Measurements from ENCODE around the gene LRBA.
"Not testable (repeated sequence)": the region's sequence is repeated elsewhere in the genome, so short reads cannot be mapped to it uniquely, and the experiment has no call there.

The LRBA gene

DNA sequence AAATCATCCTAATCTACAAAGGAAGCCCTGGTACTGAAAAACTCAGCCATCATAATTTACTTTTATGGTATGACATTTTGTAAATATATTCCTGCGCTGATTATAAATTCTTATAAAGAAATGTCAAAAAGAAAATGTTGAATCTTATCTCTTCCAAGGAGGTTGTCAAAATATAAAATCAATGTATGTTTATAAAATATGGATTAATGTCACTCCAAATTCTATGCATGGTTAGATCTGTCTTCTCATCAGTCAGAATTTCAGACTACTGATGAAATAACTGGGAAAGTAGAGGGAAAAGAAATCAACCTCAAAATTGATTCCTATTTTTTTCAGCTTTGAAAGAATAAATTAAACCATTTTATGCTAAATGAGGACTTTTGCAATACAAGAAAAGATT is 553.1 kb downstream of the LRBA start:
- no peak for DNase-seq

DNA sequence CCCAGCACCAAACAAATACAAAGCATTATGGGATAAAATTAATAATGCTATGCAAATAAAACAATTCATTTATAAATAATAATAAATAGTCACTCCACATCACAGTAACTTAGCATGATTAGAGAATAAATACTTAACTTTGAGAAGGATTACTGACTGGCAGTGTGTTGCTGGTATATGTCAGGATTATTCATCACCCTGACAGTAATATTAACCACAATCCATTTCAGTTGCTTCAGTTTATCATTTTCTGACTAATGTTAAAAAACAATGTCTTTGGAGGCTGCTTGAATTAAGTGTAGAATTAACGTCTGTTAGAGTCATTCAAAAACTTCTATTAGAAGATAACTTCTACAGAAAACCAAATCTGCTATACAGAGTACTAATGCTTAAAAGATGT is 557.3 kb downstream of the LRBA start:
- DNase-seq, result no peak

DNA sequence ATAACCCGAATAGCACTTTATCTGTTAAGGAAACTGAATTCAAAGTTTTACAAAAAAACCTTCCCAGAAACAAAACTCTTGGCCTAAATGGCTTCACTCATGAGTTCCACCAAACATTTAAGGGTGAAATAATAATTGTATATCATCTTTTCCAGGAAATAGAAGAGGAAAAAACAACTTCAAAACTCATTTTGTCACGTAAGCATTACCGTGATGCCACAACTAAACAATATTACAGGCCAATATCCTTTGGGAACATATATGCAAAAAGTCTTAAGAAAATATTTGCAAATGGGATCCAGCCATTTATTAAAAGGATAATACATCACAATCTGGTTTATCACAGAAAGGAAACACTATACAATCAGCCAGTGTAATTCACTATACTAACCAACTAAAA is 563.2 kb downstream of the LRBA start:
- no peak for DNase-seq

DNA sequence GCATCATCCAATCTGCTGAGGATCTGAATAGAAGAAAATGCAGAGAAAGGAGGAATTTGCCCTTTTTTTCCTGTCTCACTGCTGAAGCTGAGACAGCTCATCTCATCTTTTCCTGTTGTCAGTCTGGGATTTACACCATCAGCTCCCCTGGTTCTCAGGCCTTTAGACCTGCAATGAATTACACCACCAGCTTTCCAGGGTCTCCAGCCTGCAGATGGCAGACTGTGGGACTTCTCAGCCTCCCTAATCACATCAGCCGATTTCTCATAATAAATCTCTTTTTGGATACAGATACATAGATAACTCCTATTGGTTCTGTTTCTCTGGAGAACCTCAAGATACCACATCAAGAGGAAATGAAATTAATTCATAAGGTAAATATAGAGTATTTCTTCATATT is 567.7 kb downstream of the LRBA start:
- DNase-seq, result no peak

DNA sequence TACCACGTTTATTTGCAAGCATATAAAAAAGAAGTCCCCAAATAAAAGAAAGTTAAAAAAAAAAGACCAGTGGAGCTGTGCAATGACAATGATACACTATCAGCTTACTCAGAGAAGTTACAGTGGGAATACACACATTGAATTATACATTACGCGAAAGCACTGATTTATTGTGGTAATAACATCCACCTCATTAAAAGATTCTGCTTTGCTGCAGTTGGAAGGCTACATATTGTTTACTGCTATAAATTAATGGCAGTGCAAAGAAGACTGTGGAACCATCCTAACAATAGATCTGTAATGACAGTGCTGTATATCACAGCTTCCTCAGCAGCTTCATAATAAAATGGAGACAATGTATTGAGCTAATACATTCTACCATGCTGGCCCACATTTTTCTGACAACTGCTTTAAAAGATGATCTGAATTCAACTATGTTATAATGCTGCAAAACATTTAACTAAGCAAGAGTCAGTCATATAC is 575.6 kb downstream of the LRBA start:
- no peak for DNase-seq

DNA sequence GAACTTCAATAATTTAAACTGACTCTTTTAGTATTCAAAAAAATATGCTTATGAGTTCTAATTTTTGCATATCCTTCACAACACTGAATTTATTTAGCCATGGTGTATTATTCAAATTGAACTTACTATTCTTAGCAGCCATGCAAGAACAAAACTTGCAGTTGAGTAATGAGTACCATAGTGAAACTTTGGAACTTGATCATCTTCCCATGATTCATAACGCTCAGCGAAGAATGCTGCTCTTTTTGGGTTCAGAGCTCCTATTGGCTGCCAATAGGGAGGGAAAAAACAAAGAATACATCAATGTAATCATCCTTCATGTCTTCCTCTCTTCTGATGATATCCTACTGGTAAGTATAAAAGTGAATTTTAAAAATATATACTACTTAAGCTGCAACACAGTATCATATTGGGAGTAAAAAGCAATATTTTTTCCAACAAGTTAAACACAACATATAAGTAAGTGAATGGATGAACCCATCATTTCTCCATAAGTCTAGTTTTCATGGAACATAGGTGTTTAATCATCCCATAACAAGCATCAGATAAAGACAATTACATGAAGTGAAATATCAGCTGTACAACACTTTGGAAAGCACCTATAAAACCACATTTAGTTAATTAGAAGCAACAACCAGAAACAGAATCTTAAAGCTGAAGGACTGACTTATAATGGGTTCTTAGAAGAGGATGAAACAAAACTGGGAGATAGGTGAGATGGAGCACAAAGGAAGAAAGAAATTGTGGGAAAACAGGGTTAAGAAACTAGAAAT is 578.3 kb downstream of the LRBA start:
- no peak for DNase-seq

DNA sequence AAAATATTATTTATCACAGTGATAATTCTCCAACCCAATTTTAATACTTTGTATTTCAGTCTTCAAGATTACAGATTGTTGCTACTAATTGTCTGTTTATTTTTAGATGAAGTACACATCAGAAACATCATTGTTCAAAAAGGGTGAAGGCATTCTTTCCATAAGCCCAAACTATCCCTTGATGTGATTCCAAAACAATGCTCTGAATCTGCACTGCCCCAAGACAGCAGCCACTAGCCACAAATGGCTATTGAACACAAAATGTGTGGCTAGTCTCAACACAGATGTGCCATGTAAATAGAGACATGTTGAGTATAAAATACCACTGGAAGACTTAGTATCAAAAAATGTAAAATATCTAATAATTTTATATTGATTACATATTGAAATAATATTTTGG is 583.9 kb downstream of the LRBA start:
- DNase-seq, result no peak

DNA sequence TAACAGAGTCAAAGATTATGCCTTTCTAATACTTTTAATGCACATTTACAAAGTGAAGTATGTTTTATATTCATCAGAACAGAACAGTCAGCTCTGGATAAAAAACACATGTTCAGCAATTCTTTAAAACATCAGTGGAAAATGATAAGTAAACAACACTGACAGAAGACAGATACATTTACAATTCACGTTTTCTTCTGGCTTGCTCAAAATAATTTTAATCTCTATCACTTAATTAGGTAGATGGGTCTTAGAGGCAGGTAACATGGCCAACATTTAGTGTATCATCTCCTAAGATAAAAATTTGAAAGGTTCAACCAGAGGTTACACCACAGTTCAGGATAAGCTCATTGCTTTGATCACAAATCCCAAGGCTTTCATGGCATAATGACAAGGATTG is 589.9 kb downstream of the LRBA start:
- DNase-seq, result no peak

DNA sequence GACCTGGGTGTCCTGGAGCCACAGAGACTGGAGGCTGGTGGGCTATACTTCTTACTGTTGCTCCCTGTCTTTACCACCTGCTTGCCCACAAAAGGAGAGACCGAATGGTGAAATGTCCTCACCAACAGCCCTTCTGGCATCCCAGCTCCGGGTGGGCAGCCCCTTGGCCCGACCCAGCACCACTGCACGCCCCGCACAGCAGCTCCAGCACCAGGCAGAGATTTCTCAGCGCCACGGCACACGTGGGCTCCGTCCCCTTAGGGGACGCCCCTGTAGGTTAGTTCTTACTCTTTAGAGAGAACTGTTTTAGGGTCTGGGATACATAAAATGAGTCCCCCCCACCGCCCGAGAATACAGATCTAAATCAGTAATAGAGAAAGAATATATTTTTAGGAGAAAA is 591.6 kb downstream of the LRBA start:
- no peak for DNase-seq

DNA sequence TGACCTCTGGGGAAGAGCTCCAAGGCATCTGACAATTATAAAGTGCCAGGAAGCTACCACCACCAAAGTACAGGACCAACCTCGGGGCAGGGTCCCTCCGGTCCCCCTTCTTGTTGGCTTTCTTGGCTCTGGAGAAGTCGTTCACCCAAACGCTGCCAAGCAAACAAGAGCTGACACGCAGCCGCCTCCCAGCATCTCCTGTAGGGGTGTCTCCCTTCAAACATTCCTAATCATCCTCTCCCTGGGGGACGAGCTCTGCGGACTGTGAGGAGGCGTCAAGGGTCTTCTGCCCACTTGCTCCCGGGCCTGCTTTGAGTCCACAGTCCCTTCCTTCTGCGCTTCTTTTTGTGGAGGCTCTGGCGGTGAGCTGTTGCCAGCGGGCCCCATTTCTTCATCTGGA is 592.0 kb downstream of the LRBA start:
- DNase-seq, result no peak

DNA sequence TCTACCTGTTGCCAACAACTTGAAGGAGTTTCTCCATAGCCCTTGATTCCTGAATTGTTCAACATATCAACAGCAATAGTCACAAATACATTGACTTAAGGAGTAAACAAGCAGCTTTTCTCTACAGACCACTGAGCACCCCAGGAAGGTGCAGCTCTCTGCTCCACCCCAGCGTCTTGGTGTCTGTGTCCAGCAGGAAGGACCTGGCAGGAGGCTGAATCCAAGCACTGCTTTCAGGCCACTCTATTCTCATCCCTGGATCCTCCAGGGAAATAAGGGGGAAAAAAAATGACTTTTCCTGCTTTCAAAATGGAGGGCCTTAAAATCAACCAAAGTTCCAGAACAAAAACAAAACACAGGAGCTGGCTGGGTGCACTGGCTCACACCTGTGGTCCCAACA is 593.5 kb downstream of the LRBA start:
- no peak for DNase-seq

DNA sequence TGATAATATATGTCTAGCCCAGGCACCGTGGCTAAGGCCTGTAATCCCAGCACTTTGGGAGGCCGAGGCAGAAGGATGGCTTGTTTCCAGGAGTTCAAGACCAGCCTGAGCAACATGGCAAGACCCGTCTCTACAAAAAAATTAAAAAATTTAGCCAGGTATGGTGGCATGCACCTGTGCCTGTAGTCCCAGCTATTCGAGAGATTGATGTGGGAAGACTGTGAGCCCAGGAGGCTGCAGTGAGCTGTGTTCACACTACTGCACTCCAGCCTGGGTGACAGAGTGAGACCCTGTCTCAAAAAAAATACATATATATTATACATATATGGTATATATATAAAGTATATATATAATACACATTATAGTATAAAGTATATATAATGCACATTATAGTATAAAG is 595.1 kb downstream of the LRBA start:
- no peak for DNase-seq

DNA sequence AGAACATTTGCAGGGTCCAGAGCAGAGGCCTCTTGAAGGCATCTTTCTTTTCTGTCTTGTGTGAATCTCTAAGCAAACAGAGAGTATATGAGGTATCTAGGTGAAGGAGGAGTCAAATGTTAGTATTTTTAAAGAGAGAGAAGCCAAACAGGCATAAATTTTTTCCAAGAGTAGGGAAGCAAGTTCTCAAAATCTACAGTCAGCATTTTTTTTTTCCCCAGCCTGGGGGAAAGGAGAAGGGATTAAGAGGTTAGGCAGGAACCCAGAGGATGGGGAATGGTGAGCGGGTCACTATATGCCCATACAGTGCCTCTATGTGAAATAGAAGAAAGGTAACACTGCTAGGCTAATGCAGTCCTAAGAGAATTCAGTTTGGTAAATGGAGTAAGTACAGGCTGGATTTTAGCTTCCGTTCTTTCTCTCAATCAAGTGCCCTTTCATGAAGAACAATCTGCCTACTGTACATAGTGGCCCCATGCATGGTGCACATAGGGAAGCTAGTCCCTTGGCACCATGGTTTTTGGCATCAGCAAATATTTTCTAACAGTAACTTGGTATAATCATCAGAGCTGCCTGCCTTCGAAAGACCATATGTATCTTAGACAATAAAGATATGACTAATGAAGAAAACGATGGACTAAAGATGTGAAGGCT is 596.2 kb downstream of the LRBA start:
- no peak for DNase-seq

DNA sequence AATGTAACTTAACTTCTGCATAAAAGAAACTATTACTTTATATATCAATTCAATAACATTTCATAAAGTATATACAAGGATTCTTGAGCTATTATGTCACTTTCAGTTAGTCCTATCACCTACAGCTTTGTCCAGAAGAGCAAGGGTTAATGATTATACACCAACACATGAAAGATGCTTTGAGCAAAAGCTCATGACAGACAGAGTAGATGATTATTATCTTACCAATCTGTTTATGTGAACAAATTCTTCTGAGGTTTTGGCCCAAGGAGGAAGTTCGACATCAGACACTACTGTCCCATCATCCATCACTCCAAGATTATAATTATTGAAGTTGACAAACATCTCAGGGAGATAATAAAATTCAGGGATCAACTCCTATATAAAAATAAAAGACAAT is 599.9 kb downstream of the LRBA start:
- DNase-seq, result no peak

DNA sequence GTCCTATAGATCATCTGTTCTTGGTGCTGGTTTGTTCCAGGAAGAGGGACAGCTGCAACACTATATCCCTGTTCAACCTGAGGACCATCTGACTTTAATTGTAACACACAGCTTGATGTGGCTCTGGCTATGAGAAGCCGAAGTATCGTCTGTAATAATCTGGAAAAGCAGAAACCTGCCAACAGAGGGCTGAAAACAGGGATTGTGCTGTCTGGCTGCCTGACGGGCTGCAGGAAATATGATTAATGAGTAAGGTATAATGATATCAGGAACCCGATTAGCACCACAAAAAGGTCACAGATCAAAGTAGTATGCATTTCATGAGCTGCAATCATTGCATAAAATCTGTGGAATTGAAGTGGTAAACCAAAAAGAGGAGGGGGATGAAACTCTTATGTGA is 603.6 kb downstream of the LRBA start:
- DNase-seq, result no peak

DNA sequence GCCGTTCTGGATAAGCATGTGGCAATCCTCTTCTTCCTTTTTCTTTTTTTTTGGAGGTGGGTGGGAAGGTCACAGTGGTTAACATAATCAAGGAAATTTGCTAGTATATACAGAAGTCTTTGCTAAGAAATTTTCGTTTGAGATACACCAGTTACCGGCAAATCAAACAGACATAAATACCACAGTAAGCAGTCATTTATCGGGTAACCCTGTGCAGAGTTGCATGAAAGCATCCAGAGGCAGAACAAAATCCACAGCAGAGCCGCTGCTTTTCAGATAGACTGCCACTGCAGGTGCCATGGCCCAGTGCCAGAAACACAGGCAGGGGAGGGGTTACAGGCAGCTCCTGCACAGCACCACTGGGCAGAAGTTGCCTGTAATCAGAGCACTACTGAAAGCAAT is 612.2 kb downstream of the LRBA start:
- peak; percentile 31 for DNase-seq

DNA sequence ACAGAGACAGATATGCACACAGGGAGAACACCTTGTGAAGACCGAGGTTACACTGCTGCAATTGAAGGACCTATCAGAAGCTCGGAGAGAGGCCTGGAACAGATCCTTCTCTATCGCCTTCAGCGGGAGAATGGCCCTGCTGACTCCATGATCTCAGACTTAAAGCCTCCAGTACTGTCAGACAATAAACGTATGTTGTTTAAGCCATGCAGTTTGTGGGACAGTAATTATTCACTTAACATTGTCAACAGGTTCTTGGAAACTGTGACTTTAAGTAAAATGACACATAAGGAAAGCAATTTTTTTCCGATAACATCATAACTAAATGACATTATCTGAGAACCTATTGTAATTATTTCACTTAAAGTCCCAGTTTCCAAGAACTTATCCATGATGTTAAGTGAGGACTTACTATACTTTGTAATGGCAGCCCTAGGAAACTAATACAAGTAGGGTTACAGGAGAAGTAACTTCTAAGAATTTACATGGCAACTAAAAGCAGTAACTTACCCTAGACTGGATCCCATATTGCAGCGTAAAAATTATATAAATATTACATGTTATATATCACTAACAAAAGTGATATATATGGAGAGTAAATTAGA is 613.9 kb downstream of the LRBA start:
- DNase-seq, result no peak

DNA sequence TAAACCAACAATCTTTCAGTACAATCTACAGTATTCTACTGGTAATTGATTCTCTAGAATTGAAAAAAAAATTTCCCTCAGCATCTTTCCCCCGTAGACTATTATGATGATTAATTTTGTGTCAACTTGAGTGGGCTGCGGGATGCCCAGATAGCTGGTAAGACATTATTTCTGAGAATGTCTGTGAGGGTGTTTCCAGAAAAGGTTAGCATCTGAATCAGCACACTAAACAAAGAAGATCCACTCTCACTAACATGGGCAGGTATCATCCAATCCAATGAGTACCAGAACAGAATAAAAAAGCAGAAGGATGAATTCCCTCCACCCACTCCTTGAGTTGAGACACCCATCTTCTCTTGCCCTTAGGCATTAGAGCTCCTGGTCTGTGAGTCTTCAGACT is 619.2 kb downstream of the LRBA start:
- no peak for DNase-seq

DNA sequence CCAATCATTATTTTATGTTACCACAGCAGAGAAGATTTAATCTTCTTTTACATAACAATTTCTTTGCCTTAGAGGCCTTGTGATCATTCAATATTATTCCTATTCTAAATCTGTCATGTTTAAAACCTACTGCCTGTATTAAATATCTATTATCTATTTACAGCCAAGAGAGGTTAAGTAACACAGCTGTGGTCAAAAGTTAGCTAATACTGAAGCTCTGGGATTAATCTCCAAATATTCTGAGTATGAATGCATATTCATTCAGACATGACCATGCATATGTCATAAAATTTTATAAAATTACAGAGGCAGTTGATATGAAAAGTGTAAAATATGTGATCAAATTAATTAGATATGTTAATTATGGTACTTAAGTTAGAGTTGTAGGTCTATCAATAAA is 621.0 kb downstream of the LRBA start:
- no peak for DNase-seq

DNA sequence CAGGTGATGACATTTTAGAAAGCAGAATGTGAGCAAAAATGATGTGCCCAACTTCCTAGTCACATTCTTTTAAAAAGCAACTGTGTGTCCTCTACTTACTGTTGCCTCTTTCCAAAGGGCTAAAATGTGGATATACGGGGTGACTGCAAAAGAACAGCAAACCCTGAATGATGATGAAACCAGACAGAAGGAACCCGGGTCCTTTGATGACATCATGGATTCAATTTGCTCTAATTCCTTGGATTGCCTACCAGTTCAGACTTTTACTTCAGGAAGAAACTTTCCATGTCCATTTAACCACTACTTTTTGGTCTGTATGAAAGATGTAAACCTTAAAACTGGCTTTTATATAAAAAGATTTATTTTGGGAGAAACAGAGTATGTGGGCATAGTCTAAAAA is 624.0 kb downstream of the LRBA start:
- DNase-seq, result no peak

DNA sequence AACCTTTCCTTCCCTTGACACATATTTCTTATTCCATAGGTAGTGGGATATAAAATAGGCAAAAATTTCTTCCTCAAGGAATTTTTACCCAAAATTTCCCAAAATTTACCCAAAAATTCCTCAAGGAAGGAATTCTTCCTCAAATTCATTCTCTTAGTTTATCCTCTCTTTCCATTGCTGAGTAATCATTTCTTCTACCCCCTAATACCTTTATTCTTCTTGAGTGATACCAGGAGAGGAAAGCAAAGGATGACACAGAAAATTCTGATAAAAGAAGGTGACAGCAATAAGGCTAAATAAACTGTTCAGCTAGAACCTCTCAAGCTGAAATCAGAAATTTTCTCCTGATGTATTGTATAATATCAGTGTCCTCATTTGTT is 624.6 kb downstream of the LRBA start:
- no peak for DNase-seq

DNA sequence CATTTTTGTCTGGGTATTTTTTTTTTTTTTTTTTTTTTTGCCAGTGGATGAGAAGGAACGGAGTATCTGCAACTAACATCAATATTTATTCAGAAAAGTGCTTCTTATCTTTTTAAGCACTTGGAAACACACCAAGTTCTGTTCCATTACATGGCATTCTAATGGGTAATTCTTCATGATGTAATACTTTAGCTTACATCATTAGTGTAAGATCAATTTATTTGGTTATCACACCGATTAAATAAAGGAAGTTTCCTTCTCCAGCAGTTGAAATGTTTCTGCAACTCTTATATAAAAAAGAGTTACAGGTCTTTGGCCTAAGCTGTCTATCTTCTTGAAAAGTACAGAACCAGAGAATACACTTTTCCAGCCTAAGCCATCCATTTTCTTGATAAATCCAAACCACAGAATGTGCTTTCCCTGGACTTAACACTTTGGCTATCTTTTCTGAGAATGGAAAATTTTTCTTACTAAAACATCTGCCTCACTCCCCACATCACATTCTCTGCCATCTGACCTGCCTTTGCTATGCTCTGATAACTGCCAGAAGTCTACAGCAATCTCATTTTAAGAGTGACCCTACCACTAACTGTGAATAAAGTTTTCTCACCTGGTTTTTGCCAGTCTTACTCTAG is 625.1 kb downstream of the LRBA start:
- no peak for DNase-seq

DNA sequence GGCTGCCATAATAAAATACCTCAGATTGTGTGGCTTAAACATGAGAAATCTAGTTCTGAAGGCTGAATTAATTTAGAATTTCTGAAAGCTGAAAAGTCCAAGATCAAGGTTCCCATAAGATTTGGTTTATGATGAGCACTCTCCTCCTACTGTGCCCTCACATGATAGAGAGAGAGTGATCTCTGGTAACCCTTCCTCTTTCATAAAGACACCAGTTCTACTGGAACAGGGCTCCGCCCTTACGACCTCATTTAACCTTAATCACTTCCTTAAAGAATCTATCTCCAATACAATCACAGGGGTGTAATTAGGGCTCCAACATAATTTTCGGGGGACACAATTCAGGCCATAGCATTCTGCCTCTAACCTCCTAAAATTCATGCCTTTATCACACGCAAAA is 627.1 kb downstream of the LRBA start:
- DNase-seq, result no peak

DNA sequence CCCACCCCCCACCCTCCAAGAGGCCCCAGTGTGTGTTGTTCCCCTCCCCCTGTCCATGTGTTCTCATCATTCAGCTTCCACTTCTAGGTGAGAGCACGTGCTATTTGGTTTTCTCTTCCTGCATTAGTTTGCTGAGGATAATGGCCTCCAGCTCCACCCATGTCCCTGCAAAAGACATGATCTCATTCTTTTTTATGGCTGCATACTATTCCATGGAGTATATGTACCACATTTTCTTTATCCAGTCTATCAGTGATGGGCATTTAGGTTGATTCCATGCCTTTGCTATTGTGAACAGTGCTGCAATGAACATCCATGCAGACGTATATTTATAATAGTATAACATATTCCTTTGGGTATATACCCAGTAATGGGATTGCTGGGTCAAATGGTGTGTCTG is 628.7 kb downstream of the LRBA start:
- not testable (repeated sequence) for DNase-seq

Data from NCI-H1417 treated with DMSO at 0.1 percent for 48 hours (cell line).